OCI-LY7 (cell line): ENCODE measurements around the gene PSD2.

ENCODE experiments used
- CTCF ChIP-seq: fragments of 200-600 bp; sonication (generic); conservative IDR thresholded peaks from 2 replicates; pipeline ENCODE4 v1.5.1; 2014; ENCODE audit warnings: mild to moderate bottlenecking, antibody characterized with exemption, low read length, moderate library complexity, mixed read lengths
- EZH2phosphoT487 ChIP-seq: fragments of 200-600 bp; sonication (generic); IDR thresholded peaks from 2 replicates; pipeline ENCODE4 v1.6.1; 2018; ENCODE audit warnings: low read depth, borderline replicate concordance, mild to moderate bottlenecking, mixed run types, antibody characterized with exemption, low read length, moderate library complexity, mixed read lengths

GRCh38 chr5:139831624-139832023 lies 36.0 kb downstream of the PSD2 start:
- TF ChIP-seq CTCF (no peak), EZH2phosphoT487 (no peak)
